Stomach (tissue), 9 donors: ENCODE results near the gene WWOX. TPM values are rescaled to one million over a fixed set of nuclear protein-coding genes. Genes with fewer than 3 reads are reported as not detected.
A peak's percentile ranks its signal among the peaks of the same experiment; 100 is the strongest.

Experiments used
- DNase-seq, 2 donors: peaks; one replicate each; pipeline versions ENCODE4 v3.0.0 to v3.0.0-alpha.2; 2013 to 2019
- H3K27ac ChIP-seq, 5 donors: fragments of 200-600 bp in 4 of 5; sonication (generic) in 4 of 5; one replicate each; pipeline ENCODE4 v1.5.1; 2013 to 2019; ENCODE audit warnings: mild to moderate bottlenecking in 1 of 5, moderate library complexity in 1 of 5
- H3K27me3 ChIP-seq, 3 donors: fragments of 200-600 bp; sonication (generic); one replicate each; pipeline ENCODE4 v1.5.1; 2017 to 2019; ENCODE audit warnings: mixed run types in 1 of 3
- H3K36me3 ChIP-seq, 4 donors: fragments of 200-600 bp; sonication (generic); 1 replicate in 3 of 4; 2 replicates in 1 of 4; pipeline ENCODE4 v1.5.1; 2016 to 2019
- H3K4me1 ChIP-seq, 4 donors: fragments of 200-600 bp; sonication (generic); one replicate each; pipeline ENCODE4 v1.5.1; 2016 to 2019
- H3K4me3 ChIP-seq, 4 donors: fragments of 200-600 bp; sonication (generic) in 3 of 4; one replicate each; pipeline ENCODE4 v1.5.1; 2016 to 2019; ENCODE audit warnings: mild to moderate bottlenecking in 1 of 4
- H3K9me3 ChIP-seq, 4 donors: fragments of 200-600 bp; sonication (generic); one replicate each; pipeline ENCODE4 v1.5.1; 2016 to 2019
- EP300 ChIP-seq: sonication (generic); formaldehyde crosslinking; IDR thresholded peaks from one replicate; pipeline ENCODE4 v1.6.1; 2017; ENCODE audit warnings: antibody characterized with exemption
- POLR2A ChIP-seq, 4 donors: fragments of 450-650 bp; IDR thresholded peaks; one replicate each; pipeline ENCODE4 v1.6.1; 2016; ENCODE audit warnings: antibody characterized with exemption in 4 of 4, control low read depth in 2 of 4, mild to moderate bottlenecking in 1 of 4, moderate library complexity in 1 of 4
- POLR2AphosphoS5 ChIP-seq, 3 donors: sonication (generic); formaldehyde crosslinking; IDR thresholded peaks; one replicate each; pipeline ENCODE4 v1.6.1; 2016; ENCODE audit warnings: antibody characterized with exemption in 3 of 3
- WGBS, 5 donors: extraction: QIAGEN DNeasy Blood & Tissue Kit in 3 of 5; methylation state at CpG; one replicate each; pipeline versions ENCODE4 v1.1.5 to v1.1.7; 2013 to 2018; 5-methylcytosine and 5-hydroxymethylcytosine counted together
- intact Hi-C: fragments of 100-400 bp; cut with DNase I; formaldehyde crosslinking; loops from one replicate; pipeline ENCODE4 v1.15.1; 2023; ENCODE audit warnings: low total_unique reads
- polyA plus RNA-seq, 3 donors: library from polyadenylated mRNA; stranded (reverse); fragments of 200-250 nt; gene quantifications; one replicate each; pipeline ENCODE4 v1.2.3, GENCODE V29; 2013
- total RNA-seq, 5 donors: library from RNA; depleted of rRNA; stranded (reverse); fragments of >200 nt; gene quantifications; one replicate each; pipeline versions ENCODE4 v1.1.0 to v1.2.3, GENCODE V29; 2014 to 2016
- TF ChIP-seq, protein P1 (sequence below), 7 experiments: fragments of 450-650 bp in 4 of 7; fragments of 200-600 bp in 3 of 7; sonication (generic) in 3 of 7; IDR thresholded peaks; one replicate each; pipeline ENCODE4 v1.5.1; 2016 to 2019; ENCODE audit warnings: antibody characterized with exemption in 7 of 7, control low read depth in 2 of 7, mild to moderate bottlenecking in 1 of 7
- donor health status: healthy with polysubstance abuse.
- donor health status: Bipolar disorder and iron deficiency.
- donor health status: healthy.

Gene WWOX
- total and polyA plus RNA-seq, 8 donors: 7.7 to 129 (median 48.7) TPM

DNA sequence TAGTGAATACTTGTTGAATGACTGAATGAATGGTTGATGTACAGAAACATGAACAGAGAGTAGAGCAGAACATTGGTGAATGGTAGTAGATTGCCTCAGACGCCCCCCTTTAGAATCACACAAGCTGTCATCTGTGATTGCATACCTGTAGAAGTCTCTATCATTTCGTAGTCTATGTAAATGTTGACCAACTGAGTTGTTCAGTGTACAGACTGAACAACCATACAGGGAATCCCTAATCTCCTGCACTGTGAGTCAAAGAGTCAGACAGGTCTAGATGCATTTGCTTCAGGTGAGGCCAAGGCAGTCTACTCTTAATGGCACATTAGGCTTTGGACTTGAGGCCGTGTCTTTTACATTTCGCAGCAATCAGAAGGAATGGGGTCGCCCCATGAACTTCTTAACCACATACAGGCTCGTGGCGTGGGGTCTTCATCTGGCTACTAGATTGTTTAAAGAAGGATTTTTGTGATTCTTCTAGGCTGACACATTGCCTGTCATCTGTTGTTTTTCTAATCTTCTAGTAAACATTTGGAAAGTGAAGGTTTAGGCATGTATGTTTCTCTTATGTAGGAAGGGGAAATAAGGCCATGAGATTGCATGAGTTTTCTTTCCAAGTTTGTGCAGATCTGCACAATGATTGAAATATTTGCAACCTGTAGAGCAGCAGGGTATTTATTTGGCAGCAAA is 157.4 kb downstream of the WWOX start:
- no peaks in the 10 kb centered on the region for H3K27me3 ChIP-seq
- intact Hi-C loops: no loop called here
- DNase-seq: no peak
- peaks cover 5 to 23% (median 13%) of the 10 kb centered on the region in 4 donors for H3K4me1 ChIP-seq
- 79 to 95% (median 81%) methylated on average over 7 of the region's 7 CpGs for WGBS, 5 donors
- no peak overlapping the region for H3K4me3 ChIP-seq
- no peaks in the 10 kb centered on the region for H3K9me3 ChIP-seq
- H3K36me3 ChIP-seq: no peaks in the 10 kb centered on the region
- TF ChIP-seq EP300: no peak
- no peak for TF ChIP-seq POLR2AphosphoS5 (IDR thresholded peaks at IDR 0.05)
- TF ChIP-seq, protein P1, sequence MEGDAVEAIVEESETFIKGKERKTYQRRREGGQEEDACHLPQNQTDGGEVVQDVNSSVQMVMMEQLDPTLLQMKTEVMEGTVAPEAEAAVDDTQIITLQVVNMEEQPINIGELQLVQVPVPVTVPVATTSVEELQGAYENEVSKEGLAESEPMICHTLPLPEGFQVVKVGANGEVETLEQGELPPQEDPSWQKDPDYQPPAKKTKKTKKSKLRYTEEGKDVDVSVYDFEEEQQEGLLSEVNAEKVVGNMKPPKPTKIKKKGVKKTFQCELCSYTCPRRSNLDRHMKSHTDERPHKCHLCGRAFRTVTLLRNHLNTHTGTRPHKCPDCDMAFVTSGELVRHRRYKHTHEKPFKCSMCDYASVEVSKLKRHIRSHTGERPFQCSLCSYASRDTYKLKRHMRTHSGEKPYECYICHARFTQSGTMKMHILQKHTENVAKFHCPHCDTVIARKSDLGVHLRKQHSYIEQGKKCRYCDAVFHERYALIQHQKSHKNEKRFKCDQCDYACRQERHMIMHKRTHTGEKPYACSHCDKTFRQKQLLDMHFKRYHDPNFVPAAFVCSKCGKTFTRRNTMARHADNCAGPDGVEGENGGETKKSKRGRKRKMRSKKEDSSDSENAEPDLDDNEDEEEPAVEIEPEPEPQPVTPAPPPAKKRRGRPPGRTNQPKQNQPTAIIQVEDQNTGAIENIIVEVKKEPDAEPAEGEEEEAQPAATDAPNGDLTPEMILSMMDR (IDR thresholded peaks at IDR 0.05): no peak
- TF ChIP-seq POLR2A (IDR thresholded peaks at IDR 0.05): no peak
- H3K27ac ChIP-seq: no peak overlapping the region

DNA sequence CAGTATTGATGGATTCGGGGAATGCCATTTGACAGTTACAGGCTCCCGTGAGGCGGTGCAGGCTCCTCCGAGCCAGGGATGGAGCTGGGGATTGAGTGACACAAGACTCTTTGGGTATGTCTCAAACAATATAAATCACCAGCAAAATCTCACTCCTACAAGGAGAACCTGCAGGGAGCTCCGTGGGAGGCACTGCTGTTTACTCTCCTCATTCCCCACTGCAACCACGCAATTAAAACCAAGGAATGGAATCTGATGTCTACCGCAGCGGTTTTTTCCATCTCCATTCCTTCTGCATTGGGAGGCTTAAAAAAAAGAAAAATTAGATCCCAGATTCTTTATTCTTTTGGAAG is 157.9 kb downstream of the WWOX start:
- peaks cover 5 to 23% (median 13%) of the 10 kb centered on the region in 4 donors for H3K4me1 ChIP-seq
- no peaks in the 10 kb centered on the region for H3K36me3 ChIP-seq
- no peaks in the 10 kb centered on the region for H3K27me3 ChIP-seq
- intact Hi-C loops: no loop called here
- no peaks in the 10 kb centered on the region for H3K9me3 ChIP-seq
- no peak overlapping the region for H3K27ac ChIP-seq
- WGBS, 5 donors: 76 to 79% (median 77%) methylated on average over 8 of the region's 8 CpGs
- H3K4me3 ChIP-seq: no peak overlapping the region
- no peak for DNase-seq
- TF ChIP-seq EP300 (no peak), POLR2A (IDR thresholded peaks at IDR 0.05) (no peak), POLR2AphosphoS5 (IDR thresholded peaks at IDR 0.05) (no peak)
- TF ChIP-seq, protein P1 (IDR thresholded peaks at IDR 0.05): no peak

DNA sequence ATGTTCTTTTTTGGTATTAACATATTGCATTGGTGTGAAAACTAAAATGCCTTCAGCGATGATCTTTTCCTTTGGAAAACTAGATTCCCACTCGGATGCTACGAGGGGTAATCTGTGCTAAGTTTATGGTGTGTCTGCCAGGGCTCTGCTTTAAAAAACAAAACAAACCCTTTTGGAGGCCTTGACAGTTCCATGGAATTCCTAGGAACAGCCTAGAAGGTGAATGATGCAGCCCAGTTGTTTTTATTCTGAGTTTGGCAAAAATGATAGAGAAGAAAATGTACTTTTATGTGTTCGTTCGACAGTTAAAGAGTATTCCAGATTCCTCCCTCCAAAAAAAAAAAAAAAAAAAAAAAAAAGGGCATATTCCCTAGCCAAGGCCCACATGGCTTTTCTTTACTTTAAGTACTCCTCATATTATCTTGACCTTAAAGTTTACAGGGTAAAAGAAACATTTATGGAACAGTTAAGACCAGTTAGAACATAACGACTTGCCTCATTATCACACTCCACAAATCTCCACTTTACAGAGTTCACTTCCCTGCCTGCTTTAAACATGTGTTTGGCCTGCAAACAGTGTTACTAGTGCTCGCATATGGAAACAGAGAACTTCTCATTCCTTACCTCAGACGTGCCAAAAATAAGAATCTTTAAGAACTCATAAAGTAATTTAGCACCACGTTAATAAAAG is 159.1 kb downstream of the WWOX start:
- TF ChIP-seq POLR2AphosphoS5 (IDR thresholded peaks at IDR 0.05) (peak in 2 of 3 donors; percentile 8 to 33), EP300 (no peak)
- WGBS, 5 donors: 32 to 53% (median 36%) methylated on average over 9 of the region's 9 CpGs
- Histone ChIP-seq H3K36me3 (no peaks in the 10 kb centered on the region), H3K4me1 (peaks cover 5 to 23% (median 9%) of the 10 kb centered on the region in 4 donors), H3K4me3 (no peak overlapping the region), H3K9me3 (no peaks in the 10 kb centered on the region), H3K27me3 (no peaks in the 10 kb centered on the region), H3K27ac (peak overlapping the region in 2 of 5 donors; percentile 32 to 56)
- intact Hi-C loops: no loop called here
- peak in 1 of 2 donors; percentile 57 for DNase-seq

DNA sequence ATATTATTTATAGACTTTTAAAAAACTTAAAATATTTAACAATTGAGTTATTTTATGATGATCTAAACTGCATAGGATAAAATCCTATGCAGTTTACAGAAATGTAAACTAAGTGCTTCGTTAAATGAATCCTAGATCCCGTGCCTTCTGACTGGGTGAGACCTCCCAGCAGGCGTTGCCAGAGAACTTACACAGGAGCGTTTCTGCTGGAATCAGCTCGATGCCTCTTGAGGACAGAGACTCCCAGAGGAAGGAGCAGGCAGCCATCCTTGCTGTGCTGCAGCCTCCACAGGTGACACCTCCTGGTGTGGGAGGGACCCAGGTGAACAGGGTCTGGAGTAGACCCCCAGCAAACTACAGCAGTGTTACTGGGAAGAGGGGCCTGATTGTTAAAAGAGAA is 160.4 kb downstream of the WWOX start:
- H3K36me3 ChIP-seq: no peaks in the 10 kb centered on the region
- no peak overlapping the region for H3K4me3 ChIP-seq
- H3K27ac ChIP-seq: no peak overlapping the region
- H3K4me1 ChIP-seq: peaks cover 5 to 23% (median 9%) of the 10 kb centered on the region in 4 donors
- TF ChIP-seq POLR2AphosphoS5 (IDR thresholded peaks at IDR 0.05): no peak
- TF ChIP-seq, protein P1 (IDR thresholded peaks at IDR 0.05): no peak
- no peak for TF ChIP-seq POLR2A (IDR thresholded peaks at IDR 0.05)
- TF ChIP-seq EP300: no peak
- H3K9me3 ChIP-seq: peaks cover 0 to 6% (median 3%) of the 10 kb centered on the region in 4 donors
- intact Hi-C loops: no loop called here
- DNase-seq: no peak
- 52 to 87% (median 81%) methylated on average over 5 of the region's 5 CpGs for WGBS, 5 donors
- H3K27me3 ChIP-seq: no peaks in the 10 kb centered on the region
